ENCODE data around the gene CLDN10.
"Not testable (repeated sequence)": the region's sequence is repeated elsewhere in the genome, so short reads cannot be mapped to it uniquely, and the experiment has no call there.

CLDN10 gene

GRCh38 chr13:95508996-95509395, 43.5 kb upstream of the CLDN10 start:
- H3K9me3 ChIP-seq, result no peaks in the 10 kb centered on the region
- TF ChIP-seq CTCF (IDR thresholded peaks at IDR 0.05), result no peak
- H3K36me3 ChIP-seq, result no peaks in the 10 kb centered on the region
- H3K4me3 ChIP-seq, result no peak overlapping the region
- DNase-seq, result no peak
- intact Hi-C loops (cut with DNase I; ENCODE audit: low total_unique reads), result no loop called here
- H3K27me3 ChIP-seq, result no peaks in the 10 kb centered on the region
- H3K4me1 ChIP-seq, result no peaks in the 10 kb centered on the region
- H3K27ac ChIP-seq, result no peak overlapping the region

- H3K27ac ChIP-seq, result no peak overlapping the region
- intact Hi-C loops (cut with DNase I; ENCODE audit: low total_unique reads), result no loop called here
- no peaks in the 10 kb centered on the region for H3K4me1 ChIP-seq
- H3K9me3 ChIP-seq, result no peaks in the 10 kb centered on the region
- TF ChIP-seq CTCF (IDR thresholded peaks at IDR 0.05), result no peak
- H3K4me3 ChIP-seq, result no peak overlapping the region
- H3K27me3 ChIP-seq, result no peaks in the 10 kb centered on the region
- no peaks in the 10 kb centered on the region for H3K36me3 ChIP-seq
- DNase-seq, result no peak
These were observed 42.8 kb upstream of the CLDN10 start for GRCh38 chr13:95509521-95510310.

- Histone ChIP-seq H3K27ac (no peak overlapping the region), H3K9me3 (no peaks in the 10 kb centered on the region), H3K27me3 (no peaks in the 10 kb centered on the region), H3K4me1 (no peaks in the 10 kb centered on the region), H3K36me3 (no peaks in the 10 kb centered on the region), H3K4me3 (no peak overlapping the region)
- intact Hi-C loops (cut with DNase I; ENCODE audit: low total_unique reads), result no loop called here
- no peak for TF ChIP-seq CTCF (IDR thresholded peaks at IDR 0.05)
- no peak for DNase-seq
These were observed 41.6 kb upstream of the CLDN10 start for GRCh38 chr13:95510950-95511349.

GRCh38 chr13:95512424-95512823, 40.1 kb upstream of the CLDN10 start:
- H3K9me3 ChIP-seq, result no peaks in the 10 kb centered on the region
- H3K27ac ChIP-seq, result no peak overlapping the region
- no peaks in the 10 kb centered on the region for H3K36me3 ChIP-seq
- TF ChIP-seq CTCF (IDR thresholded peaks at IDR 0.05), result no peak
- DNase-seq, result no peak
- no peaks in the 10 kb centered on the region for H3K27me3 ChIP-seq
- intact Hi-C loops (cut with DNase I; ENCODE audit: low total_unique reads), result no loop called here
- no peak overlapping the region for H3K4me3 ChIP-seq
- no peaks in the 10 kb centered on the region for H3K4me1 ChIP-seq

GRCh38 chr13:95512957-95513356, 39.6 kb upstream of the CLDN10 start:
- Histone ChIP-seq H3K4me1 (no peaks in the 10 kb centered on the region), H3K36me3 (no peaks in the 10 kb centered on the region), H3K27ac (no peak overlapping the region), H3K9me3 (no peaks in the 10 kb centered on the region), H3K4me3 (no peak overlapping the region), H3K27me3 (no peaks in the 10 kb centered on the region)
- intact Hi-C loops (cut with DNase I; ENCODE audit: low total_unique reads), result no loop called here
- DNase-seq, result no peak
- no peak for TF ChIP-seq CTCF (IDR thresholded peaks at IDR 0.05)

GRCh38 chr13:95515606-95516005, 36.9 kb upstream of the CLDN10 start:
- H3K9me3 ChIP-seq; H3K4me3 ChIP-seq; H3K4me1 ChIP-seq; H3K36me3 ChIP-seq; DNase-seq; H3K27me3 ChIP-seq; H3K27ac ChIP-seq; intact Hi-C loops (cut with DNase I; ENCODE audit: low total_unique reads): not testable (repeated sequence)
